Lung (tissue), 12 donors: Measurements from ENCODE around the gene NPHP4. TPM values are rescaled to one million over a fixed set of nuclear protein-coding genes. Genes with fewer than 3 reads are reported as not detected.

Experiments used
- ATAC-seq: fragments of 200-7000 bp; cut with Tn5 transposase; one replicate; pipeline ENCODE4 v1.9.1; 2020; ENCODE audit warnings: moderate number of reproducible peaks; ENCODE audit not compliant: insufficient read depth, low FRiP score
- DNase-seq, 3 donors: peaks; one replicate each; pipeline ENCODE4 v3.0.0-alpha.2; 2013 to 2017
- H3K27ac ChIP-seq, 2 donors: one replicate each; pipeline ENCODE4 v1.5.1; 2013; ENCODE audit warnings: mild to moderate bottlenecking in 2 of 2, moderate library complexity in 2 of 2, control low read depth in 1 of 2, inconsistent platforms in 1 of 2, low read depth in 1 of 2, low read length in 1 of 2
- H3K27me3 ChIP-seq, 3 donors: one replicate each; pipeline ENCODE4 v1.5.1; 2013; ENCODE audit warnings: low read length in 2 of 3; ENCODE audit not compliant: control insufficient read depth in 3 of 3, insufficient read depth in 3 of 3
- H3K36me3 ChIP-seq, 4 donors: one replicate each; pipeline ENCODE4 v1.5.1; 2013; ENCODE audit warnings: low read length in 4 of 4, mild to moderate bottlenecking in 1 of 4, moderate library complexity in 1 of 4; ENCODE audit not compliant: control insufficient read depth in 4 of 4, insufficient read depth in 4 of 4
- H3K4me1 ChIP-seq, 5 donors: one replicate each; pipeline ENCODE4 v1.5.1; 2013; ENCODE audit warnings: low read length in 5 of 5, mild to moderate bottlenecking in 2 of 5, moderate library complexity in 1 of 5; ENCODE audit not compliant: control insufficient read depth in 5 of 5, insufficient read depth in 5 of 5
- H3K4me3 ChIP-seq: one replicate; pipeline ENCODE4 v1.5.1; 2013; ENCODE audit warnings: mild to moderate bottlenecking, control low read depth, moderate library complexity
- H3K9ac ChIP-seq, 2 donors: one replicate each; pipeline ENCODE4 v1.5.1; 2013; ENCODE audit warnings: low read length in 2 of 2, control low read depth in 1 of 2; ENCODE audit not compliant: insufficient read depth in 1 of 2
- H3K9me3 ChIP-seq, 4 donors: one replicate each; pipeline ENCODE4 v1.5.1; 2013; ENCODE audit warnings: low read length in 3 of 4, mild to moderate bottlenecking in 1 of 4, moderate library complexity in 1 of 4; ENCODE audit not compliant: control insufficient read depth in 4 of 4, insufficient read depth in 3 of 4
- WGBS, 2 donors: extraction: QIAGEN DNeasy Blood & Tissue Kit; methylation state at CpG; one replicate each; pipeline ENCODE4 v1.1.7; 2013; 5-methylcytosine and 5-hydroxymethylcytosine counted together
- polyA plus RNA-seq, 2 donors: library from polyadenylated mRNA; stranded (reverse); fragments of 200-250 nt; gene quantifications; one replicate each; pipeline ENCODE4 v1.2.1, GENCODE V29; 2013
- total RNA-seq, 2 donors: library from RNA; depleted of rRNA in 1 of 2; stranded (reverse); fragments of >200 nt in 1 of 2; gene quantifications; one replicate each; pipeline ENCODE4 v1.2.1, GENCODE V29; 2014 to 2021
- TF ChIP-seq, protein P1 (sequence below): IDR thresholded peaks from 2 replicates; pipeline ENCODE4 v1.5.1; 2012; ENCODE audit warnings: mild to moderate bottlenecking; ENCODE audit errors: control extremely low read depth, extremely low read depth
- donor health status: control.
- donor health status: control.
- donor health status: Bipolar disorder and iron deficiency.
- donor health status: healthy.
- donor health status: DM: yes; HTN: yes; CAD: no.

Gene NPHP4
- total and polyA plus RNA-seq, 4 donors, result 6.0 to 23.3 (median 11.1) TPM

DNA sequence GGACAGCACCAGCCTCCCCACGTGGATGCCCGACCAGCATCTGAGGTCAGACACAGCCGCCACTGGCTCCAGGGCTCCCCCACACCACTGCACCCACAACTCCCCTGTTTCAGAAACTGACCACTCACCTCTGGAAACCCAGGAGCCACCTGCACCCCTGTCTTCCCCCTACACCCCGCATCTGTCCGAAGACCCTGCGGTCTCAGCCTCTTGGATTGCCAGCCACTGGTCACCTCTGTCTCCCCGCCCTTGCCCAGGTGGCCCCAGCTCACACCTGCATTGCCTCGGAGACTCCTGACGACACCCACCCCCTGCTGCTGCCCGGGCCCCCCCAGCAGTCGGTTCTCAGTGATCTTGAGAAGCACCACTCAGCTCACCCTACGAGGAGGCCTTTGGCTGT is 21.3 kb upstream of the NPHP4 start:
- WGBS, 2 donors, result 88 to 93% methylated on average over 12 of the region's 12 CpGs

DNA sequence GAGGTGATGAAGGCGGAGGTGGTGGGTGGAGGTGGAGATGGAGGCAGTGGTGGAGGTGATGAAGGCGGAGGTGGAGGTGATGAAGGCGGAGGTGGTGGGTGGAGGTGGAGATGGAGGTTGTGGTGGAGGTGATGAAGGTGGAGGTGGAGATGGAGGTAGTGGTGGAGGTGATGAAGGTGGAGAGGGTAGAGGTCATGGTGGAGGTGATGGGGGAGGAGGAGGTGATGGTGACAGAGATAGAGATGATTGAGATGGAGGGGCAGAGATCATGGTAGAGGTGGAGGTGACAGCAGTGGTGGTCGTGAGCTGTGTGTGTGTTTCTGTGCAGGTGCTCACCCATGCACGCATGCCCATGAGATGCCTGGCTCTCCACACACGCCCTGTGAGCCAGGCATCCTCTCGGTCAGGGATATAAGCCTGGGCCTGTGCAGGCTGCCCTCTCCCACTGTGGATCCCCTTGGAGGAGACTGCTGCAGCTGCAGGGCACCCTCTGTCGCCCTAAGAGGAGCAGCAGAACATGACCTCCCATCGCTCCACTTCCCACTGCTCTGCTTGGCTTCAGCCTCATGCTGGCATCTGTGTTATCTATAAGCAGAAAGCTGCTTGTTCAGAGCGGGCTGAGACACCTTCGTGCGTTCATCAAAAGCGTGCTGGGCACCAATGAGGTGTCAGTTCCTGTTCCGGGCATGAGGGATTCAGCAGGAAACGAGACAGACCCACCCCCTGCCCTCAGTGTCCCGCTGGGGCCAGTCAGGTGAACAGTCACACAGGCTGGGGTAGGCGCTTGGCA is 20.5 kb upstream of the NPHP4 start:
- peaks cover 0 to 5% (median 0%) of the 10 kb centered on the region in 3 donors for H3K27me3 ChIP-seq
- WGBS, 2 donors, result 86 to 87% methylated on average over 17 of the region's 17 CpGs

More for the DNA sequence above, 21.3 kb upstream of the NPHP4 start:
- TF ChIP-seq, protein P1, sequence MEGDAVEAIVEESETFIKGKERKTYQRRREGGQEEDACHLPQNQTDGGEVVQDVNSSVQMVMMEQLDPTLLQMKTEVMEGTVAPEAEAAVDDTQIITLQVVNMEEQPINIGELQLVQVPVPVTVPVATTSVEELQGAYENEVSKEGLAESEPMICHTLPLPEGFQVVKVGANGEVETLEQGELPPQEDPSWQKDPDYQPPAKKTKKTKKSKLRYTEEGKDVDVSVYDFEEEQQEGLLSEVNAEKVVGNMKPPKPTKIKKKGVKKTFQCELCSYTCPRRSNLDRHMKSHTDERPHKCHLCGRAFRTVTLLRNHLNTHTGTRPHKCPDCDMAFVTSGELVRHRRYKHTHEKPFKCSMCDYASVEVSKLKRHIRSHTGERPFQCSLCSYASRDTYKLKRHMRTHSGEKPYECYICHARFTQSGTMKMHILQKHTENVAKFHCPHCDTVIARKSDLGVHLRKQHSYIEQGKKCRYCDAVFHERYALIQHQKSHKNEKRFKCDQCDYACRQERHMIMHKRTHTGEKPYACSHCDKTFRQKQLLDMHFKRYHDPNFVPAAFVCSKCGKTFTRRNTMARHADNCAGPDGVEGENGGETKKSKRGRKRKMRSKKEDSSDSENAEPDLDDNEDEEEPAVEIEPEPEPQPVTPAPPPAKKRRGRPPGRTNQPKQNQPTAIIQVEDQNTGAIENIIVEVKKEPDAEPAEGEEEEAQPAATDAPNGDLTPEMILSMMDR, result no peak
- H3K36me3 ChIP-seq, result no peaks in the 10 kb centered on the region
- peaks cover 0 to 5% (median 0%) of the 10 kb centered on the region in 3 donors for H3K27me3 ChIP-seq
- H3K27ac ChIP-seq, result peak overlapping the region in 1 of 2 donors; percentile 30
- no peak overlapping the region for H3K4me3 ChIP-seq
- no peaks in the 10 kb centered on the region for H3K4me1 ChIP-seq
- no peak overlapping the region for H3K9ac ChIP-seq
- ATAC-seq (no peak), DNase-seq (no peak)
- no peaks in the 10 kb centered on the region for H3K9me3 ChIP-seq

DNA sequence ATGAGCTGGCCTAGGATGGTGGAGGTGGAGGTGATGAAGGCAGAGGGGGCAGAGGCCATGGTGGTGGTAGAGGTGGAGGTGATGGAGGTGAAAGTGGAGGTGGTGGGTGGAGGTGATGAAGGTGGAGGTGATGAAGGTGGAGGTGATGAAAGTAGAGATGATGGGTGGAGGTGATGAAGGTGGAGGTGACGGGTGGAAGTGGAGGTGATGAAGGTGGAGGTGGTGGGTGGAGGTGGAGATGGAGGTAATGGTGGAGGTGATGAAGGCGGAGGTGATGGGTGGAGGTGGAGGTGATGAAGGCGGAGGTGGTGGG is 19.7 kb upstream of the NPHP4 start:
- no peaks in the 10 kb centered on the region for H3K36me3 ChIP-seq
- H3K9me3 ChIP-seq, result no peaks in the 10 kb centered on the region
- no peak overlapping the region for H3K4me3 ChIP-seq
- DNase-seq (no peak), ATAC-seq (no peak)
- peaks cover 0 to 12% (median 0%) of the 10 kb centered on the region in 3 donors for H3K27me3 ChIP-seq
- H3K4me1 ChIP-seq, result no peaks in the 10 kb centered on the region
- 89 to 96% methylated on average over 3 of the region's 3 CpGs for WGBS, 2 donors
- H3K27ac ChIP-seq, result no peak overlapping the region
- TF ChIP-seq, protein P1, result no peak
- H3K9ac ChIP-seq, result no peak overlapping the region

More for the DNA sequence above, 20.5 kb upstream of the NPHP4 start:
- no peak overlapping the region for H3K27ac ChIP-seq
- no peak overlapping the region for H3K4me3 ChIP-seq
- DNase-seq (no peak), ATAC-seq (no peak)
- H3K4me1 ChIP-seq, result no peaks in the 10 kb centered on the region
- no peaks in the 10 kb centered on the region for H3K9me3 ChIP-seq
- H3K9ac ChIP-seq, result no peak overlapping the region
- TF ChIP-seq, protein P1, result no peak
- H3K36me3 ChIP-seq, result no peaks in the 10 kb centered on the region
